Skeletal muscle satellite cell (primary cell): ENCODE measurements around the gene WDR47. TPM values are rescaled to one million over a fixed set of nuclear protein-coding genes. Genes with fewer than 3 reads are reported as not detected.

Experiments used
- H3K27me3 ChIP-seq: 2 replicates; pipeline ENCODE4 v1.7.0; 2013; ENCODE audit warnings: low read length; ENCODE audit not compliant: control insufficient read depth, insufficient read depth
- H3K36me3 ChIP-seq: 2 replicates; pipeline ENCODE4 v1.7.0; 2013; ENCODE audit warnings: mild to moderate bottlenecking, control low read depth, low read length; ENCODE audit not compliant: insufficient read depth
- H3K4me1 ChIP-seq: 2 replicates; pipeline ENCODE4 v1.7.0; 2013; ENCODE audit warnings: low read length; ENCODE audit not compliant: control insufficient read depth, insufficient read depth
- H3K4me2 ChIP-seq: 2 replicates; pipeline ENCODE4 v1.7.0; 2013; ENCODE audit warnings: mild to moderate bottlenecking, low read length
- H3K4me3 ChIP-seq: 2 replicates; pipeline ENCODE4 v1.7.0; 2013; ENCODE audit warnings: low read length
- H3K9ac ChIP-seq: 2 replicates; pipeline ENCODE4 v1.7.0; 2013; ENCODE audit warnings: mild to moderate bottlenecking, low read depth, low read length, moderate library complexity
- H3K9me3 ChIP-seq: replicated peaks from 2 replicates; pipeline ENCODE4 v1.7.0; 2013; ENCODE audit warnings: mild to moderate bottlenecking, control low read depth, low read length
- total RNA-seq: library from RNA; depleted of rRNA; stranded (reverse); fragments of >200 nt; gene quantifications from 2 replicates; pipeline ENCODE4 v1.2.3, GENCODE V29; 2012; rRNA removed

WDR47 gene
- total RNA-seq, result 14.4 and 14.9 TPM in 2 replicates

DNA sequence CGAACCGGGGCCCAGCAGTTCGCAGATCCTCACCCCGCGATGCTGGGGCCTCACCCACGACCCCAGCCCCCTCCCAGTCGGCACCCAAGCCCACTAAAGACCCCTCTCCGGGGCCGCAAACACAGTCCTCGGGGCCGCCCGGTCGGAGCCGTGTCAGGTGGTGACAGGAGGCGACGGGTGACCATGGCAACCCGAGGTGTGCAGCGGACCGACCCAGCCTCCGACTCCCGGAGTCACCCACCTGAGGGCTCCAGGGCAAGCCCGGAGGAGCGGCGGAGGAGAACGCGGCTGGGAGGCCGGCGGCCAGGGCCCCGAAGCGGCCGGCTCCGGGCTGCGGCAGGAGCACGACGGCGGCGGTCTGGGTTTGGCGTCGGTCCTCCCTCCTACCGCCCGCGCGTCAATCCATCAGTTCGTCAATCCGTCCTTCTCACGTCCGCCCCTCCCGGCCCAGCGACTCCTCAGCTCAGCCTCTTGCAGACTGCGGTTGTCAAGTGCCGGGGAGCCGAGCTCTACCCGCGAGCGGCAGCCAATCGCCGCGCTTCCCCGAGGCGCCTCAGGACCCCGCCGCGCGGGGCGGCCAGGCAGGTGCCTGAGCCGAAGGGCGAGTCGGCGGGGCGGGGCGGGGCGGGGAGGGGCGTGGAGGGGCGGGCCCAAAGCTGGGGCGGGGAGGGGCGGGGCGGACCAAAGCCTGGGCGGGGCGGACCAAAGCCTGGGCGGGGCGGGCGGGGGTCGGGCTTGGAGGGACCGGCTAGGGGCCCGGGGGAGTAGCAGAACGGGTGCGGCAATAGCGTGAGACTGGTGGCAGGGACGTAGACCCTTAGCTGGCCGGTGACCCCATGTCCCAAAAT, at the start of gene WDR47:
Gene WDR47, minus strand, starts transcription at position 482 of the 848 bp plus-strand sequence. CDS start 18,590 bp downstream, outside the sequence.
- Histone ChIP-seq H3K4me1 (peaks cover 3% of the 10 kb centered on the region), H3K9ac (peak within 1 kb of the TSS; percentile 98), H3K36me3 (no peaks in the 10 kb centered on the region), H3K4me2 (peak within 1 kb of the TSS; percentile 87), H3K9me3 (no peaks in the 10 kb centered on the region), H3K4me3 (peak within 1 kb of the TSS; percentile 100), H3K27me3 (no peaks in the 10 kb centered on the region)

DNA sequence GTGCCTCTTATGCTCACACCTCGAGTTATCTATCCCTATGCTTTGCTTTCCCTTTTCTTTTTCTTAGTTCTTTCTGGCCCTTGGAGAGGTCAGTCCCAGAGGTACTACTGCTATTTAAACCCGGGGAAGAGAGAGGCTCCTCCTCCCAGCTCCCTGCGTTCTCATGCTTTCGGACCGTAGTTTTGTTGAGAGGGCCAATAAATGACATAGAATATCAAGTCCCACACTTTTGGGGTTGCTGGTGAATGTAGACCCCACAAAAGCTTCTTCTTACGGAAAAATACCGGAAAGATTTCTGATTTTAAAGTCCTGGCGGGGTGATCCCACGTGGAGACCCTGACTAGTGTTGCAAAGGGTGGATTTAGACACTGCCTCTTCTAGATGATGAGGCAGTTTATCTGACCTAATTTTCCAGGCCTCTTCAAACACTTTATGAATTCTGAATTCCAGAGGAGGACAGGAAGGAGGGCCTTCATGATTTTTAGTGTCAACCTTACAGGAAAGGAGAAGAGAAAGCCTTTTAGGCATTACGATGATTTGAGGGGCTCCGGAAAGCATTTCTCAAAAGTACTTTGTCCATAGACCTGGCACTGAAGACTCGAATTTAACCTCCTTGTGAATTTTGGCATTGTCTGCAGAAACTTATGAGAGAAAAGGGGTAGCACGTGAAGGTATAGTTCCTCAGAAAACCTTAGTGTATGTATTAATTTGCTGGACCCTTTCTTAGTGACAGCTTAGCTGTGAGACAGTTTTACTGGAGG, 49.4 kb upstream of the WDR47 start:
- Histone ChIP-seq H3K4me2 (peak overlapping the region; percentile 87), H3K27me3 (no peaks in the 10 kb centered on the region), H3K4me1 (peaks cover 21% of the 10 kb centered on the region), H3K36me3 (peaks cover 11% of the 10 kb centered on the region), H3K9ac (peak overlapping the region; percentile 89), H3K9me3 (no peaks in the 10 kb centered on the region), H3K4me3 (peak overlapping the region; percentile 85)

DNA sequence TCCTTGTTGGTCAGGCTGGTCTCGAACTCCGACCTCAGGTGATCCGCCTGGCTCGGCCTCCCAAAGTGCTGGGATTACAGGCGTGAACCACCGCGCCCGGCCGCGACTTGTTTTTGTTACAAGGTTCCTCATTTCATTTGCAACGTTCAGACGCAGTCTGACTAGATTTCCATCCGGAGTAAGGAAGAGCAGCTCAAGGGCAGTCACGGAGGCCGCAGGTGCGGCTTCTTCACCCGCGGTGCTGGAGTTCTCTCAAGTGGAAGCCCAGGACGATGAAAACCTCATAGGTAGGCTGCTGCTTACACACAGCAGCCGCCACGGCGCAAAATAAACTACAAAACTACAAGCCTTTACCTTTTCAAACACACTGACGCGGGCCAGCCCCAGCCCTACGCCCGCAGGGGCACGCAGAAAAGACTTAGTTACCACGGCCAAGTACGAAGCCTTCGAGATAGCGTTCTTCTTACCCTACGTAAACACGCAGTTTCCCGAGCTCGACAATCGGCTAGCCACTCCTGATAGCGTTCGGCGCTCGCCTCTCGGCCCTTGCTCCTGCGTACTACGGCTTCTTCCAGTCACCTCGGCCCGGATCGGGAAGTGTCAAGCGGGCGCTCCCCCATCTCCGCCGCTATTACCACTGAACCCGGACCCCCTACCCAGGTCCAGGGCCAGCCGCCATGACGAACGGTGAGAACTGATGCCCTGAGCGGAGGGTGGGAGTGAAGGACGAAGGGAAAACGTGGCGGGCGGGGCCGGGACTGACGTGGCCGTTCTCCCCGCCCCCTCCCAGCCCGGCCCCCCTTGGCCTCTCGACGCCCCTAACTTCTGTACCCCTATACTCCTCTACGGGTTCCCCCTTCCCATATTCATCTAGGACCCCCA, 48.5 kb upstream of the WDR47 start, which contains the start of gene TMEM167B:
Gene TMEM167B, plus strand, starts transcription at position 569 of the 882 bp plus-strand sequence. Its CDS starts 109 bp downstream, at position 678.
- Histone ChIP-seq H3K36me3 (peaks cover 8% of the 10 kb centered on the region), H3K4me2 (peak within 1 kb of the TSS; percentile 87), H3K4me1 (peaks cover 21% of the 10 kb centered on the region), H3K9ac (peak within 1 kb of the TSS; percentile 89), H3K27me3 (no peaks in the 10 kb centered on the region), H3K4me3 (peak within 1 kb of the TSS; percentile 85), H3K9me3 (no peaks in the 10 kb centered on the region)

DNA sequence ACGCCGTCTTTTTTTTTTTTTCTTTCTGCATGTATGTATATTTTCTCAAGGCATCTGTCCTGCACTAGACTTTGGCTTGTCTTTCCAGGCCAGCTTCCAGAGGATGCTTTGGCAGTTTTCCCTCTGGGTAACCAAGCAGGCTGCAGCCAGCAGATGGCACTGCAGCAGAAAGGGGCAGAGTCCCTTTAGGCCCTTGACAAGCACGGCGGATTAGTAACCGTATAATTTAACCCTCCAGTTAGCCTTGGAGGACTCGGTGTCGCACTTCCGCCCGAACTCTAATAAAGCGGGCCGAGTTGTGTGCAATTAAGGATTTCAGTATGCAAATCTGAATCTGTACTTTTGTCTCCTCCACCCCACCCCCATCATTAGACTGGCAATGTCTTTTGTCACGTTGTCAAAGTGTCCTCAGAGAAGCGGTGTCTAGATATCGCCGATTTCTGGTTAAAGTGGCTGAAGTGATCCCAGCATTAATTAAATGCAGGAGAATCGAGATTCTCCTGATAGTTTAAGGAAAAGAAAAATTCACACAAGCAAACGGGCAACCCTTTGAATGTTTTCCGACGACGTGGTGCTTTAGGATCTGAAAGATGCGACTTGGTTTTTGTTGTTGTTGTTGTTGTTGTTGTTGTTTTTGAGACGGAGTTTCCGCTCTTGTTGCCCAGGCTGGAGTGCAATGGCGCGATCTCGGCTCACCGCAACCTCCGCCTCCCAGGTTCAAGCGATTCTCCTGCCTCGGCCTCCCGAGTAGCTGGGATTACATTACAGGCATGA, 47.5 kb upstream of the WDR47 start:
- Histone ChIP-seq H3K4me3 (no peak overlapping the region), H3K4me2 (peak overlapping the region; percentile 87), H3K9ac (no peak overlapping the region), H3K9me3 (no peaks in the 10 kb centered on the region), H3K36me3 (peaks cover 4% of the 10 kb centered on the region), H3K4me1 (peaks cover 18% of the 10 kb centered on the region), H3K27me3 (no peaks in the 10 kb centered on the region)

DNA sequence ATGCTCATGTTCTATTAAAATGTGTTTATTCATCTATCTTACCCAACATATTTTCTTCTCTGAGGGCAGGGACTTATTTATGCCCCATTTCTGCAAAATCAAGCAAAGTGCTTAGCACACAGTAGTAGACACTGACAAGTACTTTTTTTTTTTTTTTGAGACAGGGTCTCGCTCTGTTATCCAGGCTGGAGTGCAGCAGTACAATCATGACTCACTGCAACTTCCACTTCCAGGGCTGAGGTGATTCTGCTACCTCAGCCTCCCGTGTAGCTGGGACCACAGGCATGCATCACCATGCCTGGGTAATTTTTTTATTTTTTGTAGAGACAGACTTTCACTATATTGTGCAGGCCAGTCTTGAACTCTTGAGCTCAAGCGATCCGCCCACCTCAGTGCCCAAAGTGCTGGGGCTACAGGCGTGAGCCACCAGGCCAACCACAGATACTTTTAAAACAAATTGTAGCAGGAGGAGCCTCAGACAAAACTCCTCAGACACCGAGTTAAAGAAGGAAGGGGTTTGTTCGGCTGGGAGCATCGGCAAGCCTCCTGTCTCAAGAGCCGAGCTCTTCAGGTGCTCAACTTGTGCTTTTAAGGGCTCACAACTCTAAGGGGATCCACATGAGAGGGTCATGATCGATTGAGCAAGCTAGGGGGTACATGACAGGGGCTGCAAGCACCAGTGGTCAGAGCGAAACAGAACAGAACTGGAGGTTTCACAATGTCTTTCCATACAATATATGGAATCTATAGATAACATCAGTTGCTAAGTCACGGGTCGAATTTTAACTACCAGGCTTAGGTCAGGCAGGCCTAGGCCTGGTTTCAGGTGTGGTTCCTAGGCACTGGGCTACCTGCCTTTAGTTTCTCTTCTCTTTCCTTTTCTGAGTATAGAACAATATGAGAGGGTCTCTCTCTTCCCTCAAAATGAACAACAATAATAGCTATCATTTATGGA, 42.9 kb upstream of the WDR47 start:
- Histone ChIP-seq H3K4me1 (no peaks in the 10 kb centered on the region), H3K36me3 (no peaks in the 10 kb centered on the region), H3K9ac (no peak overlapping the region), H3K4me3 (no peak overlapping the region), H3K4me2 (no peak overlapping the region), H3K9me3 (no peaks in the 10 kb centered on the region), H3K27me3 (no peaks in the 10 kb centered on the region)

DNA sequence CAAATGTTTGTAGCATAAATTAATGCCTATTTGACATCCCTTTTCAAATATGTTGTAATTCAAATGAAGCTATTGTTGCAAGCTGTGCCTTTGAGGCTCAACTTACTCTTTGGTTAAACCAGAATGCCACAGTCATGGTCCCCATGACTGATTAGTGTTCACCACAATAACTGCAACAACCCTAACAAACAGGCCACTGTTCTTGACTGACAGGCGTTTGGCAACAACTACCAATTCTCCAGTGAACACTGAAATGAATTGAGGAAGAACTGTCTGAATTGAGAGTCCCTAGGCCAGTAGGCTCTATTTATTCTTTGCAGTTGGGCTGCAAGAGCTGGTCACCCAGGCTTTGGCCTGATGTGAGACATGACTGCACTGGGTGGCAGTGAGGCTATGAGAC, 42.0 kb upstream of the WDR47 start:
- Histone ChIP-seq H3K9me3 (no peaks in the 10 kb centered on the region), H3K36me3 (no peaks in the 10 kb centered on the region), H3K4me1 (no peaks in the 10 kb centered on the region), H3K4me2 (no peak overlapping the region), H3K9ac (no peak overlapping the region), H3K4me3 (no peak overlapping the region), H3K27me3 (no peaks in the 10 kb centered on the region)

DNA sequence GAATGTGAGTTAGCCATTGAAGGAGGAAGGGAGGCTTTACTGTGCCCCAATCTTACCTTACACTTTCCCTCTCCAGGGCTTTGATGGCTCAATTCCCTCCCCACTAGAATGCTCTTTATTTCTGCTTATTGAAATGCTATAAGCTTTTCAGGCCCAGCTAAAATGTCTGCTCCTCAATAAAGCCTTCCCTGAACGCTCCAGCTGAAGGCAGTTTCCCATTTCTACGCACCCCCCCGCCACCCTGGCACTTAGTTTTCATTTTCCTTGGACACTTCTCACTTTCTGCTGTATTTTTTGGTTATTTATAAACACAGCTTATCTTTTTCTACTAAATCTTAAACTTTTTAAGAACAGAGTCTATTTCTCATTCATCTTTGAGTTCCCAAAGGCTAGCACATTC, 41.6 kb upstream of the WDR47 start:
- Histone ChIP-seq H3K9me3 (no peaks in the 10 kb centered on the region), H3K36me3 (no peaks in the 10 kb centered on the region), H3K27me3 (no peaks in the 10 kb centered on the region), H3K4me2 (no peak overlapping the region), H3K9ac (no peak overlapping the region), H3K4me1 (no peaks in the 10 kb centered on the region), H3K4me3 (no peak overlapping the region)

DNA sequence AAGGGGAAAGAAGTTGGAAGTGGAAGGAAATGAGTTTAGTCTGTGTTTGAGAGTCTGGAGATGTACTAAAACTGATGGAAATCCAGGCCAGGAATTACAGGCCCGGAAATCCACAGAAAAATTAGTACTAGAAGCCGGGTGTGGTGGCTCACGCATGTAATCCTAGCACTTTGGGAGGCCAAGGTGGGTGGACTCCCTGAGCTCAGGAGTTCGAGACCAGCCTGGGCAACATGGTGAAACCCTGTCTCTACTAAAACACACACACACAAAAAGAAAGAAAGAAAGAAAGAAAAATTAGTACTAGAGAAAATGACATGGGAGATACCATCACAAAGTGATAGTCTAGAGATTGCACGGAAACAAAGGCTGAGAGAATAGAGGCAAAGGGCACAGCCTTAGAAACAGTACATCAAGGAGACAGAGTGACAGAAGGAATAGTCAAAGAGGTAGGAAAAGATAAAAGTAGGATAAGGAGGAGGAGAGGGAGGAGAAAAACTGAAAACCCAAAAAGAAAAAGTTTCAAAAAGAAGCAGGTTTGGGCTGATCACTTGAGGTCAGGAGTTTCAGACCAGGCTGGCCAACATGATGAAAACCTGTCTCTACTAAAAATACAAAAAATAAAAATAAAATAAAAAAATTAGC, 38.7 kb upstream of the WDR47 start:
- no peaks in the 10 kb centered on the region for H3K27me3 ChIP-seq
- H3K4me1 ChIP-seq, result no peaks in the 10 kb centered on the region
- H3K9ac ChIP-seq, result no peak overlapping the region
- no peaks in the 10 kb centered on the region for H3K9me3 ChIP-seq
- H3K4me2 ChIP-seq, result no peak overlapping the region
- H3K36me3 ChIP-seq, result no peaks in the 10 kb centered on the region
- no peak overlapping the region for H3K4me3 ChIP-seq

DNA sequence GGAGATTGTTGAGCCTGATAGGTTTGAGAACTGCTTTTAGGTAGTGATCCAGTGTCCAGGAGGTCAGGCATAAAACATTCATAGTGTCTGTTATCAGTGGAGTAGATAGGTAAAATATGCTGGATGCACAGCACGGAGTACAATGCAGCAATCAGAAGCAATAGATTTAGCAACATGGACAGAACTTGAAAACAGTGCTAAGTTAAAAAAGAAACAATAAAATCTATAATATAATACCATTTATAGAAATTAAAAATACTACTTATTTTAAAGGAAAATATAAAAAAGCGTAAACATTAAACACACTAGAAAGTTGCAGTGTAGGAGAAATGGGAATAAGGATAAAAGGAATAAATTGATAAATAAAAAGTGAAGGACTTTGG, 37.3 kb upstream of the WDR47 start:
- Histone ChIP-seq H3K4me3 (no peak overlapping the region), H3K27me3 (no peaks in the 10 kb centered on the region), H3K36me3 (no peaks in the 10 kb centered on the region), H3K4me1 (no peaks in the 10 kb centered on the region), H3K4me2 (no peak overlapping the region), H3K9ac (no peak overlapping the region), H3K9me3 (no peaks in the 10 kb centered on the region)
